Keratinocyte (primary cell): ENCODE measurements around the gene CCDC146. TPM values are rescaled to one million over a fixed set of nuclear protein-coding genes. Genes with fewer than 3 reads are reported as not detected.

Experiments
- DNase-seq: peaks from one replicate; pipeline ENCODE4 v3.0.0-alpha.2; 2011; ENCODE audit warnings: low read depth, missing footprints, low spot score
- FAIRE-seq: peaks from 2 replicates; lab custom pipeline; 2011; peaks lifted over from hg19 to GRCh38; lab: Jason Lieb, UNC
- H2AFZ ChIP-seq: 2 replicates; pipeline ENCODE4 v1.6.0; 2012; ENCODE audit warnings: low read length, control low read depth, inconsistent platforms; ENCODE audit not compliant: control insufficient read depth
- H3K27ac ChIP-seq: 2 replicates; pipeline ENCODE4 v1.5.1; 2011; ENCODE audit warnings: low read length; ENCODE audit not compliant: control insufficient read depth, insufficient read depth
- H3K27me3 ChIP-seq: 3 replicates; pipeline ENCODE4 v1.6.0; 2011; ENCODE audit warnings: low read length; ENCODE audit not compliant: control insufficient read depth, insufficient read depth; ENCODE audit errors: extremely low read depth
- H3K36me3 ChIP-seq, 2 experiments: 2 replicates in 1 of 2; 3 replicates in 1 of 2; pipeline ENCODE4 v1.5.1; 2011; ENCODE audit warnings: low read length in 2 of 2, mild to moderate bottlenecking in 1 of 2; ENCODE audit not compliant: control insufficient read depth in 2 of 2, insufficient read depth in 2 of 2; ENCODE audit errors: extremely low read depth in 1 of 2
- H3K4me1 ChIP-seq: 3 replicates; pipeline ENCODE4 v1.5.1; 2011; ENCODE audit warnings: low read length; ENCODE audit not compliant: control insufficient read depth, insufficient read depth; ENCODE audit errors: extremely low read depth
- H3K4me2 ChIP-seq: 3 replicates; pipeline ENCODE4 v1.6.0; 2011; ENCODE audit warnings: low read depth, low read length; ENCODE audit not compliant: control insufficient read depth, insufficient read depth; ENCODE audit errors: extremely low read depth
- H3K4me3 ChIP-seq, 3 experiments: fragments of 200-600 bp in 1 of 3; sonication (generic) in 1 of 3; 2 replicates in 2 of 3; 3 replicates in 1 of 3; pipeline ENCODE4 v1.5.1; 2011 to 2016; ENCODE audit warnings: low read length in 3 of 3, mild to moderate bottlenecking in 3 of 3, control low read depth in 2 of 3, inconsistent platforms in 1 of 3, low read depth in 1 of 3, mixed read lengths in 1 of 3, mixed run types in 1 of 3, moderate library complexity in 1 of 3; ENCODE audit not compliant: control insufficient read depth in 2 of 3, insufficient read depth in 2 of 3; ENCODE audit errors: extremely low read depth in 1 of 3
- H3K79me2 ChIP-seq: 2 replicates; pipeline ENCODE4 v1.6.0; 2012; ENCODE audit warnings: low read length; ENCODE audit not compliant: control insufficient read depth, insufficient read depth
- H3K9ac ChIP-seq: 3 replicates; pipeline ENCODE4 v1.6.0; 2011; ENCODE audit warnings: low read length; ENCODE audit not compliant: control insufficient read depth, insufficient read depth; ENCODE audit errors: extremely low read depth
- H3K9me1 ChIP-seq: 3 replicates; pipeline ENCODE4 v1.6.0; 2011; ENCODE audit warnings: low read length; ENCODE audit not compliant: control insufficient read depth, insufficient read depth; ENCODE audit errors: extremely low read depth
- H3K9me3 ChIP-seq: 2 replicates; pipeline ENCODE4 v1.5.1; 2012; ENCODE audit warnings: low read depth, low read length; ENCODE audit not compliant: control insufficient read depth
- H4K20me1 ChIP-seq: 3 replicates; pipeline ENCODE4 v1.6.0; 2011; ENCODE audit warnings: low read length; ENCODE audit not compliant: control insufficient read depth, insufficient read depth; ENCODE audit errors: extremely low read depth
- CTCF ChIP-seq, 3 experiments: IDR thresholded peaks in 1 of 3; conservative IDR thresholded peaks in 1 of 3; optimal IDR thresholded peaks in 1 of 3; 2 replicates in 2 of 3; 3 replicates in 1 of 3; pipeline versions ENCODE3 to v1.5.1; 2011; ENCODE audit warnings: low read length in 3 of 3, mild to moderate bottlenecking in 3 of 3, moderate library complexity in 2 of 3, control low read depth in 1 of 3, inconsistent platforms in 1 of 3; ENCODE audit not compliant: insufficient read depth in 2 of 3; ENCODE audit errors: extremely low read depth in 1 of 3
- EZH2 ChIP-seq: IDR thresholded peaks from one replicate; pipeline ENCODE4 v1.6.1; 2012; ENCODE audit warnings: inconsistent platforms, mild to moderate bottlenecking, low read length, moderate library complexity
- dilution Hi-C: fragments of 300-500 bp; cut with MboI; formaldehyde crosslinking; loops from one replicate; pipeline ENCODE4 v1.7.0; 2020; ENCODE audit warnings: low sequenced_read_pairs; ENCODE audit not compliant: extremely low pct_ligation_motif_present
- polyA plus RNA-seq, 5 experiments: library from polyadenylated mRNA; depleted of rRNA in 3 of 5; stranded (reverse) in 3 of 5; stranded (forward) in 1 of 5; unstranded in 1 of 5; fragments of >200 nt; gene quantifications; 1 replicate in 1 of 5; 2 replicates in 3 of 5; 3 replicates in 1 of 5; pipeline versions ENCODE4 v1.2.1 to v1.2.3, GENCODE V29; 2011 to 2012; ENCODE audit warnings: missing spikeins in 2 of 5, low read depth in 1 of 5, low replicate concordance in 1 of 5

The CCDC146 gene
- polyA plus RNA-seq, 1 donor (not counting 4 experiments of a cell fraction or from before 2014, with no cell fraction given) = 5.7 TPM

- H4K20me1 ChIP-seq = no peaks in the 10 kb centered on the region
- no peaks in the 10 kb centered on the region for H3K9me1 ChIP-seq
- TF ChIP-seq EZH2 (no peak), CTCF (optimal IDR thresholded peaks at IDR 0.05 in 1 of 3, IDR thresholded peaks at IDR 0.05 in 1 of 3, conservative IDR thresholded peaks at IDR 0.05 in 1 of 3; ENCODE audit: extremely low read depth in 1 of 3, insufficient read depth in 2 of 3, low read length in 3 of 3) (no peak)
- H3K4me2 ChIP-seq = no peak overlapping the region
- no peaks in the 10 kb centered on the region for H3K9me3 ChIP-seq
- H3K4me3 ChIP-seq = no peak overlapping the region
- DNase-seq = no peak
- H3K4me1 ChIP-seq = no peaks in the 10 kb centered on the region
- no peak overlapping the region for H2AFZ ChIP-seq
- no peak overlapping the region for H3K27ac ChIP-seq
- FAIRE-seq = no peak
- H3K36me3 ChIP-seq = no peaks in the 10 kb centered on the region
- H3K27me3 ChIP-seq = no peaks in the 10 kb centered on the region
- H3K9ac ChIP-seq = no peak overlapping the region
- dilution Hi-C loops = no loop called here
- no peaks in the 10 kb centered on the region for H3K79me2 ChIP-seq
These were observed 125.7 kb downstream of the CCDC146 start for GRCh38 chr7:77248154-77248553.

- no peak for TF ChIP-seq CTCF (optimal IDR thresholded peaks at IDR 0.05 in 1 of 3, IDR thresholded peaks at IDR 0.05 in 1 of 3, conservative IDR thresholded peaks at IDR 0.05 in 1 of 3; ENCODE audit: extremely low read depth in 1 of 3, insufficient read depth in 2 of 3, low read length in 3 of 3)
- no peak for TF ChIP-seq EZH2
- FAIRE-seq (no peak), DNase-seq (no peak)
- Histone ChIP-seq H3K4me3 (no peak overlapping the region), H2AFZ (no peak overlapping the region), H3K4me1 (no peaks in the 10 kb centered on the region), H3K4me2 (no peak overlapping the region), H3K79me2 (no peaks in the 10 kb centered on the region), H3K9ac (no peak overlapping the region), H3K36me3 (no peaks in the 10 kb centered on the region), H4K20me1 (no peaks in the 10 kb centered on the region), H3K27ac (no peak overlapping the region), H3K9me1 (no peaks in the 10 kb centered on the region), H3K9me3 (no peaks in the 10 kb centered on the region), H3K27me3 (no peaks in the 10 kb centered on the region)
- dilution Hi-C loops = no loop called here
These were observed 130.1 kb downstream of the CCDC146 start for GRCh38 chr7:77252506-77252905.
